Ovary (tissue), 9 donors: ENCODE data around the gene DCST1. TPM values are rescaled to one million over a fixed set of nuclear protein-coding genes. Genes with fewer than 3 reads are reported as not detected.
A peak's percentile ranks its signal among the peaks of the same experiment; 100 is the strongest.

Source experiments
- DNase-seq, 5 donors: peaks; one replicate each; pipeline ENCODE4 v3.0.0-alpha.2; 2019 to 2020
- H3K27ac ChIP-seq, 2 donors: fragments of 200-600 bp; one replicate each; pipeline versions ENCODE4 v1.5.1 to v1.8.0; 2019 to 2022
- H3K27me3 ChIP-seq: fragments of 200-600 bp; one replicate; pipeline ENCODE4 v1.8.0; 2022
- H3K36me3 ChIP-seq: fragments of 200-600 bp; sonication (generic); one replicate; pipeline ENCODE4 v1.5.1; 2019
- H3K4me1 ChIP-seq: one replicate; pipeline ENCODE4 v1.8.1; 2013; ENCODE audit warnings: mild to moderate bottlenecking, moderate library complexity; ENCODE audit not compliant: insufficient read depth
- H3K4me3 ChIP-seq: fragments of 200-600 bp; sonication (generic); one replicate; pipeline ENCODE4 v1.5.1; 2017
- H3K9me3 ChIP-seq, 2 donors: fragments of 200-600 bp in 1 of 2; sonication (generic) in 1 of 2; one replicate each; pipeline versions ENCODE4 v1.5.1 to v1.8.1; 2013 to 2019; ENCODE audit warnings: mild to moderate bottlenecking in 1 of 2, moderate library complexity in 1 of 2
- EP300 ChIP-seq: sonication (generic); formaldehyde crosslinking; IDR thresholded peaks from one replicate; pipeline ENCODE4 v1.6.1; 2017; ENCODE audit warnings: antibody characterized with exemption
- POLR2A ChIP-seq: fragments of 450-650 bp; IDR thresholded peaks from one replicate; pipeline ENCODE4 v1.6.1; 2017; ENCODE audit warnings: antibody characterized with exemption, mild to moderate bottlenecking, moderate library complexity
- WGBS, 3 donors: extraction: QIAGEN DNeasy Blood & Tissue Kit in 1 of 3; methylation state at CpG; one replicate each; pipeline versions ENCODE4 v1.1.5 to v1.1.7; 2013 to 2017; 5-methylcytosine and 5-hydroxymethylcytosine counted together
- intact Hi-C, 4 donors: fragments of 100-400 bp; cut with DNase I; formaldehyde crosslinking; loops; one replicate each; pipeline versions ENCODE4 v1.11.0 to v1.15.1; 2022 to 2023
- polyA plus RNA-seq, 2 donors: library from polyadenylated mRNA; stranded (reverse); fragments of 200-250 nt in 1 of 2; fragments of 350-450 nt in 1 of 2; fragmentation: Illumina TruSeq in 1 of 2; extraction: RNeasy Lipid Tissue Mini Kit (QIAGEN cat#74804) in 1 of 2; gene quantifications; one replicate each; pipeline ENCODE4 v1.2.3, GENCODE V29; 2013 to 2014
- total RNA-seq, 7 donors: library from RNA; depleted of rRNA in 2 of 7; stranded (reverse); fragments of >200 nt in 2 of 7; fragmentation: NEBNext Ultra II Directional in 3 of 7; extraction: Animal tissue kit (Norgen Biotek cat#: 25700) in 3 of 7; gene quantifications; one replicate each; pipeline versions ENCODE4 v1.1.0 to v1.2.4, GENCODE V29; 2016 to 2023
- TF ChIP-seq, protein P1 (sequence below), 3 donors: fragments of 450-650 bp in 2 of 3; fragments of 200-600 bp in 1 of 3; IDR thresholded peaks; one replicate each; pipeline versions ENCODE4 v1.5.1 to v1.8.0; 2016 to 2022; ENCODE audit warnings: antibody characterized with exemption in 3 of 3, mild to moderate bottlenecking in 1 of 3
- donor health status: DM: no; HTN: no; CAD: no; lungs with moderate emphysema.
- donor health status: DM: no; HTN: no; CAD: no.
- donor health status: Bipolar disorder and iron deficiency.
- donor health status: DM: yes; HTN: yes; CAD: no.
- donor health status: DM: no; HTN: no; CAD: no.
- donor health status: DM: yes; HTN: yes; CAD: no.

Gene DCST1
- total and polyA plus RNA-seq, 9 donors, result 0.06 to 0.80 (median 0.30) TPM; not detected in 4

- peak in 2 of 5 donors; percentile 34 to 41 for DNase-seq
- H3K36me3 ChIP-seq, result no peaks in the 10 kb centered on the region
- TF ChIP-seq POLR2A (no peak), EP300 (no peak)
- TF ChIP-seq, protein P1, sequence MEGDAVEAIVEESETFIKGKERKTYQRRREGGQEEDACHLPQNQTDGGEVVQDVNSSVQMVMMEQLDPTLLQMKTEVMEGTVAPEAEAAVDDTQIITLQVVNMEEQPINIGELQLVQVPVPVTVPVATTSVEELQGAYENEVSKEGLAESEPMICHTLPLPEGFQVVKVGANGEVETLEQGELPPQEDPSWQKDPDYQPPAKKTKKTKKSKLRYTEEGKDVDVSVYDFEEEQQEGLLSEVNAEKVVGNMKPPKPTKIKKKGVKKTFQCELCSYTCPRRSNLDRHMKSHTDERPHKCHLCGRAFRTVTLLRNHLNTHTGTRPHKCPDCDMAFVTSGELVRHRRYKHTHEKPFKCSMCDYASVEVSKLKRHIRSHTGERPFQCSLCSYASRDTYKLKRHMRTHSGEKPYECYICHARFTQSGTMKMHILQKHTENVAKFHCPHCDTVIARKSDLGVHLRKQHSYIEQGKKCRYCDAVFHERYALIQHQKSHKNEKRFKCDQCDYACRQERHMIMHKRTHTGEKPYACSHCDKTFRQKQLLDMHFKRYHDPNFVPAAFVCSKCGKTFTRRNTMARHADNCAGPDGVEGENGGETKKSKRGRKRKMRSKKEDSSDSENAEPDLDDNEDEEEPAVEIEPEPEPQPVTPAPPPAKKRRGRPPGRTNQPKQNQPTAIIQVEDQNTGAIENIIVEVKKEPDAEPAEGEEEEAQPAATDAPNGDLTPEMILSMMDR (IDR thresholded peaks at IDR 0.05), result no peak
- H3K4me3 ChIP-seq, result no peak overlapping the region
- H3K27me3 ChIP-seq, result no peaks in the 10 kb centered on the region
- intact Hi-C loops, result loop anchor here in 1 of 4 donors (5.0 kb wide), 1 partner anchor 37 kb away; the partner anchor contains the start of gene ADAM15
- no peak overlapping the region for H3K27ac ChIP-seq
- H3K9me3 ChIP-seq, result no peaks in the 10 kb centered on the region
- 86 to 89% (median 88%) methylated on average over 31 of the region's 31 CpGs for WGBS, 3 donors
- H3K4me1 ChIP-seq, result peaks cover 16% of the 10 kb centered on the region
Measured at GRCh38 chr1:155014709-155015508, 18.7 kb upstream of the DCST1 start.

DNA sequence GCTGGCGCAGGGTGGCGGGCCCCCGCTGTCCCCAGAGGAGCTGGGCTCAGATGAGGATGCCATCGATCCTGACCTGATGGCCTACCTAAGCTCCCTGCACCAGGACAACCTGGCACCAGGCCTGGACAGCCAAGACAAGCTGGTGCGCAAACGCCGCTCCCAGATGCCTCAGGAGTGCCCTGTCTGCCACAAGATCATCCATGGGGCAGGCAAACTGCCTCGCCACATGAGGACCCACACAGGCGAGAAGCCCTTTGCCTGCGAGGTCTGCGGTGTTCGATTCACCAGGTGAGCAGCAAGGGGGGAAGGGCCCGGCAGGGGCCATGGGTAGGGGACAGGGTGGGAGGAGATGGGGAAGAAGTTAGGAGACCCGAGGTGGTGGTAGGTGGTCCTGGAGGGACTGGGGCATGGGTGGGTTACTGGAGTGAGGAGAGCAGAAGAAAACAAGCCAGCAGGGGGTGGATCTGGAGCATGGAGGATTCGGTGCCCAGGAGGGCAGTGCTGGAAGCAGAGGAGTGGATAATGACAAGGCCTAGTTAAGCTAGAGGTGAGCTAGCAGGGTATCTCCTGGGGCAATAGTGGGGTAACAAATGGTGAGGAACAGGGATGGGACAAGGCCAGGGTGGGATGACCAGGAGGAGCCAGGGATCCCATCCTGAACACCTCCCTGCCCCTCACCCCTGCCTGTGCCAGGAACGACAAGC, 17.9 kb upstream of the DCST1 start:
- Histone ChIP-seq H3K9me3 (no peaks in the 10 kb centered on the region), H3K27me3 (no peaks in the 10 kb centered on the region), H3K36me3 (no peaks in the 10 kb centered on the region), H3K27ac (no peak overlapping the region), H3K4me3 (no peak overlapping the region), H3K4me1 (peaks cover 16% of the 10 kb centered on the region)
- intact Hi-C loops, result loop anchor here in 1 of 4 donors (5.0 kb wide), 1 partner anchor 37 kb away; the partner anchor contains the start of gene ADAM15
- WGBS, 3 donors, result 85 to 86% (median 86%) methylated on average over 16 of the region's 16 CpGs
- TF ChIP-seq POLR2A, result no peak
- TF ChIP-seq, protein P1 (IDR thresholded peaks at IDR 0.05), result no peak
- no peak for TF ChIP-seq EP300
- DNase-seq, result peak in 2 of 5 donors; percentile 31 to 39

GRCh38 chr1:155016231-155016831, 17.3 kb upstream of the DCST1 start:
- H3K27me3 ChIP-seq, result no peaks in the 10 kb centered on the region
- peaks cover 13% of the 10 kb centered on the region for H3K4me1 ChIP-seq
- peak overlapping the region; percentile 79 to 81 for H3K27ac ChIP-seq
- H3K4me3 ChIP-seq, result no peak overlapping the region
- no peaks in the 10 kb centered on the region for H3K9me3 ChIP-seq
- DNase-seq, result peak in 4 of 5 donors; percentile 32 to 52 (median 44)
- no peaks in the 10 kb centered on the region for H3K36me3 ChIP-seq
- WGBS, 3 donors, result 84 to 91% (median 90%) methylated on average over 21 to 26 of the region's 26 CpGs
- TF ChIP-seq, protein P1 (IDR thresholded peaks at IDR 0.05), result no peak
- TF ChIP-seq EP300, result no peak
- TF ChIP-seq POLR2A, result no peak
- intact Hi-C loops, result loop anchor here in 1 of 4 donors (5.0 kb wide), 1 partner anchor 36 kb away; the partner anchor contains the start of gene ADAM15
